NT2/D1 (cell line): ENCODE measurements around the gene WDHD1.

Source experiments
- SUZ12 ChIP-seq: IDR thresholded peaks from 2 replicates; pipeline ENCODE4 v1.6.1; 2011; ENCODE audit not compliant: insufficient read length, insufficient read depth; ENCODE audit errors: extremely low read depth
- YY1 ChIP-seq: IDR thresholded peaks from 2 replicates; pipeline ENCODE4 v1.6.1; 2011; ENCODE audit not compliant: insufficient read length, insufficient read depth
- ZNF274 ChIP-seq: IDR thresholded peaks from 2 replicates; pipeline ENCODE4 v1.6.1; 2011; ENCODE audit warnings: mild to moderate bottlenecking, low read depth, low read length

DNA sequence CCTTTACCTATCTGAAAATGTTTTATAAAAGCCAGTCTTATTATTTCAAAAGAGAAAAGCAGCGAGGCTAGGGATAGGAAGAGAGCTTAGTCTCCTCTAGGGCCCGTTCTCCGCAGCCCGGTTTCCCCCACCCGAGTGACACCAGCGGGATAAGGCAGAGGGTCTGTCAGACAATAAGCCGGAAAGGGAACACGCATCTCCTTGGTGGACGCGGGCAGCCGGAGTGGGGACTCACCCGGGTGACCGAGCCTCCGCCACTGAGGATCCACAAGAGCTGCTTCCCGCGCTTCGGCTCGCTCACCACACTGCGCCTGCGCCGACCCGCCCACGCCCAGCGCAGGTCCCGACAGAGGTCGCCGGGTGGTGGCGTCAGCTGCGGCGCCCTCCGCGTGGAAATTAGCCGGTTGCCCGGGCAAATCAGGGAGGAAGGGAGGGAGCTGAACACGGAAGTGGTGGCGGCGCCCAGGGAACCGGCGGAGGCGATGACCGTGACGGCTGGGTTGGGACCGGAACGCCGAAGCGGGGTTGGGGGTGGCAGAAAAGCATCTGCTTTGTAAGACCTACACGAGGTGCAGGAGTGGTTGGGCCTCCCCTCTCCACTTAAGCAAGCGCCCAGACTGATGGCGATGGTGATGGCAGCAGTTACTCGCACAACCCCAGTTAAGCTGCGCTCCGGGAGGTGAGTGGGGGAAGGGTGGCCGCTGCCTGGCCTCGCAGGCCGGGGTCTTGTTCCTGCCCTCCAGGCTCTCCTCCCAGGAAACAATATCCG, at the start of gene WDHD1, which contains the start of gene SOCS4:
- no peak for TF ChIP-seq ZNF274
- TF ChIP-seq SUZ12: no peak
- no peak for TF ChIP-seq YY1
